CD4-positive, alpha-beta T cell treated with Interferon alpha-2 for 1 hour (primary cell): ENCODE results near the gene ICAM2.
"Not testable (repeated sequence)": the region's sequence is repeated elsewhere in the genome, so short reads cannot be mapped to it uniquely, and the experiment has no call there.

Experiments used
- DNase-seq, 2 donors: peaks; one replicate each; pipeline ENCODE4 v3.0.0-alpha.2; 2020 to 2022

ICAM2 gene

DNA sequence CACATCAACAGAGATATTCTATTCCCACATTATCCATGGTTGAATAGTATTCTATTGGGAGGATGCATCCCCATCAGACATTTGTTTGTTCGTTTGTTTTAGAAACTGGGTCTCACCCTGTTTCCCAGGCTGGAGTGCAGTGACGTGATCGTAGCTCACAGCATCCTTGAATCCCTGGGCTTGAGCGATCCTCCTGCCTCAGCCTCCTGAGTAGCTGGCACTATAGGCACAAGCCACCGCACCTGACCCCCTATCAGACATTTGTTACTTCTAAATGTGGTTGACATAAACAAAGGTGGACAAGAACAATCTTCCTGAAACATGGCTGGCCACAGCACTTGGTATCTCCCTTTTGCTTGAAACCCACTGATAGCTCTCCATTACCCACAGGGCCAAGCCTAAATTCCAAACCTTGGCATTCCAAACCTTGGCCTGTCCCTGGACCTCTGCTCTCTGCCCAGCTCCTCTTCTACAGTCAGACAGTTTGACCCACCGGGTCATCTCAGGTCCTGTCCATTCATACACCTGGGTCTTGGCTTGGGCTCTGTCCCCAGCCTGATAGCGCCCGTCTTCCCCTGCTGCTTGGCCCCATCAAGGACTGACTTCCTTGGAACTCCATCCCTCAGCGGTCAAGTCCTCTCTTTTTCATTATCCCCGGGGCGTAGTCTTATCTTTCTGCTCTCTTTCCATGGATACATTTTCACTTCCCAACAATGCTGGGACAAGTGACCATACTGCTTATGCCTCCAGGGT lies 23.8 kb downstream of the ICAM2 start:
- DNase-seq = no peak

DNA sequence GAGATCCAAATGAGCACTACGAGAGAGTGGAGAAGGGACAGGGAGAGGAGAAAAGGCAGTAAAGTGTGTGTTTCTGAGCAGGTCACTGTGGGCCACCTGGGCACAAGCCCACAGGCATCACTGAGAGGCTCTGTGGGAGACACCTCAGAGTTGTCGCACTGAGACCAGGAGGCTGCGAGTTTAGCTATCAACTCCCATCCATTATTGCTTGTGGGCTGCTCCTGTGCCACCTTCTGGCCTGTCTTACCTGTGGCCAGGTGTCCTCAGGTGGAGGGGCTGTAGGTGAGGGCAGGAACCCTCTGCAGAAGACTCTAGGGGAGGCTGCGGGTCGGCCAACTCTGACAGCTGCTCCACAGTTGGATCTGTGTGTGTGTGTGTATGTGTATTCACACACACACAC lies 24.8 kb downstream of the ICAM2 start:
- DNase-seq = no peak

- peak; percentile 37 to 71 for DNase-seq
These were observed 27.0 kb downstream of the ICAM2 start for GRCh38 chr17:63993368-63993985.

DNA sequence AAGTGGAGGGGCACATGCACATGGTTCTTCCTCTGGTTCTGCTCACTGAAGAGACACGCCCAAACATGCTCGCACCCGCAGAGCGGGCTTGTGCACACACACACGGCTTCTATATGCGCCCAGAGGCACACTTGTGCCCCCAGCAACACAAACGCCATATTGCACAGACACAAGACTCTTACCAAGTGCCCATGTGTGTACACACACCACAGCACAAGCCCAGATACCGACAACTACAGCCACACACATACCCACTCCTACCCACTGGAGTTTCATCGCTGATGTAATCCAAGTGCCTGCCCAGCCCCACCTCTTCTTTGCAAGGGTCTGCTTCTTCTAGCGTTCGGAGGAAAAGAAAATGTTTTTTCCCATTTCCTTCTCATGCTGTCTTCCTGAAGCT lies 28.8 kb downstream of the ICAM2 start:
- no peak for DNase-seq

GRCh38 chr17:63989622-63990345 lies 30.6 kb downstream of the ICAM2 start:
- no peak for DNase-seq

DNA sequence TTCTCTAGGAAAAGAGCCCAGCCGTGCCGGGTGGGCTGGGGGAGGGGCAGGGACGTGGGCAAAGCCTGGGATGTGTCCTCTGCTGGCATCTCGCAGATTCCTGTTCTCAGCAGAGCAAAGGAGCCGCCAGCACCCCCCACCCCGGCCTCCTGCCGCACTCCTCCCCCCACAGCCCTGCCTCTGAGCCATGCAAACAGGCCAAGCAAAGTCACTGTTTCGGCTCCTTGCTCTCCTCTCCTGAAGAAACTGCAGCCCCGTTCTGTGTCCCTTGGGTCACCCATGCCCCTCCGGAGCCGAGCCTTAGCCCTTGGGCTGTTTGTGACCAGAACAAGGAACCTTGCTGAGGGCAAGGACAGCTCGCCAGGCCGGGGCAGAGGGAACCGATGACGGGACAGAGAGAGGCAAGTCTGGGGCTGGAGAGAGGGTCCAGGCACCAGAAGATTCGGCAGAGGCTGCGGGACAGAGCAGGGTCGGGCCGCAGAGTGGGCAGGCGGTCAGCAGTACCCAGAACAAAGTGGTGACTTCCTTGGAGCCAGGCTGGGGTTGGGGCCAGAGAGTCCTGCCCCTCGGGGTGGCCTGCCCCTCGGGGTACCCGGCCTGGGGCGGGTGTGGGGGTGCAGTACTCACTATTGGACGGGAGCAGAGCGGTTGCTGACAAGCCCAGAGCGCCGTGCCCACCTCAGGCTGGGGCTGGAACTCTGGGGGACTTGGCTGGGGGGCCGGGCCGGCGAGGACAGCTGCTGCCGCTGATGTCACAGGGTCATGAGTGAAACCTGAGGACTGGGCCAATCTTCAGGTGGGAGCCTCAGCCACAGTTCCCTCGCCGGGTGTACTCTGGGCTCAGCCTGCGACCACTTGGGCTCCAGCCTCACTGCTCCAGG lies 31.5 kb downstream of the ICAM2 start:
- DNase-seq = no peak

GRCh38 chr17:63988127-63988478 lies 32.3 kb downstream of the ICAM2 start:
- no peak for DNase-seq

DNA sequence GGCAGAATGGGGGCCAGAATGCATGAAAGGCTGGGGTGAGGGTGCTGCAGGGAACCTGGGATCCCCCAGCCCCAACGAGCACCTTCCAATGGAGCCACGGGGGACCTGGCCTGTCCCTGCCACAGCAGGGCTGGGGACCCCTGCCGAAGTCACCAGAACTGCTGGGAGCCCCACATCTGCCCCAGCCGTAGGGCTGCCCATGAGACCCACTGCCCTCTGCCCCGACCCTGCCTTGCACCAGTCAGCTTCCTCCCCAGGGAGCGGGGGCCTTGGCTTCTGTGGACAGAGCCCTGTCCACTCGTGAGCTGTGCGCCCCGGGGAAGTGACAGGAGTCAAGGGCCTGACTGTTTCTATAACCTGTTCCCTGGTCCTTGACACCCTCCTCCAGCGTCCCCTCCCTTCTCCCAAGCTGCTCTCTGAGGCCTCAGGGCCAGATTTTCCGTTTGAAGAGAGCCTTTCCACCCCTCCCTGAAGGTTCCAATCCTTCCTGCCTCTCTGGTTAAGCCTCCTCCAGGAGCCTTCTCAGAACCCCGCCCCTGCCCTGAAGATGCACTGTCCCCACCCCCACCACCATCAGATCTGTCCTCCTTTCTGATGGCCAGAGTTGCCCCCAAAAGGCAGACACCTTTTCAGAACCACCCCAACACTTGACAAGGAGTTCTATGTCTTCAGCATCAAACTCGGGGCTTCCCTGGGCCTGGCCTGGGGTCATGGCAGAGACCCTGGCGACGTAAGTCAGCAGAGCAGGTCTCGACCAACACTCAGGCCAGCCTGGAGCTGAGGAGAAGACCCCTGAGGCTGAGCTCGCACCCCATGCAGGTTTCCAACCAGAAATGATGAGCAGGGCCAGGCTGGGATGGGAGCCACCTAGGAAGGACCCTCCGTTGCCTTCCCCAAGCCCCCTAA lies 33.0 kb downstream of the ICAM2 start:
- no peak for DNase-seq

- DNase-seq = no peak
These were observed 33.6 kb downstream of the ICAM2 start for GRCh38 chr17:63986821-63987220.

- DNase-seq = no peak
These were observed 34.9 kb downstream of the ICAM2 start for GRCh38 chr17:63985387-63986140.

GRCh38 chr17:63984651-63985386 lies 35.6 kb downstream of the ICAM2 start:
- DNase-seq = peak; percentile 67 to 81

GRCh38 chr17:63984236-63984635 lies 36.2 kb downstream of the ICAM2 start:
- DNase-seq = no peak

DNA sequence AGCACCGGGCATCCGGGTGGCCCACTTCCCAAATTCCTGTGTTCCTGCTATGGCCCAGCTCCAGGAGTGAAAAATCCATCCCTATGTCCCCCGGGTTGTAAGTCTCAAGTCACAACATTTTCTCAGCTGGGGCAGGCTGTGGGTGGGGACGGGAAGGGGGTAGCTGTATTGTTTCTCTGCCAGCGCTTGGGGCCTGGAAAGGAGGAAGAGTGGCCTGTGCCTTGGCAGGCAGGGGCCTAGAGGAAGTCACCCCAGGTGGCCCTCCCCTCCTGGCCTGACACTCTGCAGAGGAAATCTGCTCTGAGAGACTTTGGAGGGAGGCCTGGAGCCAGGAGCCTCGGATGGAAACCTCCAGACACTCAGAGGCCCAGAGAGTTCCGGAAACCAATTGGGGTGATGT lies 37.1 kb downstream of the ICAM2 start:
- no peak for DNase-seq

- DNase-seq = not testable (repeated sequence)
These were observed 37.8 kb downstream of the ICAM2 start for GRCh38 chr17:63982641-63983040.

DNA sequence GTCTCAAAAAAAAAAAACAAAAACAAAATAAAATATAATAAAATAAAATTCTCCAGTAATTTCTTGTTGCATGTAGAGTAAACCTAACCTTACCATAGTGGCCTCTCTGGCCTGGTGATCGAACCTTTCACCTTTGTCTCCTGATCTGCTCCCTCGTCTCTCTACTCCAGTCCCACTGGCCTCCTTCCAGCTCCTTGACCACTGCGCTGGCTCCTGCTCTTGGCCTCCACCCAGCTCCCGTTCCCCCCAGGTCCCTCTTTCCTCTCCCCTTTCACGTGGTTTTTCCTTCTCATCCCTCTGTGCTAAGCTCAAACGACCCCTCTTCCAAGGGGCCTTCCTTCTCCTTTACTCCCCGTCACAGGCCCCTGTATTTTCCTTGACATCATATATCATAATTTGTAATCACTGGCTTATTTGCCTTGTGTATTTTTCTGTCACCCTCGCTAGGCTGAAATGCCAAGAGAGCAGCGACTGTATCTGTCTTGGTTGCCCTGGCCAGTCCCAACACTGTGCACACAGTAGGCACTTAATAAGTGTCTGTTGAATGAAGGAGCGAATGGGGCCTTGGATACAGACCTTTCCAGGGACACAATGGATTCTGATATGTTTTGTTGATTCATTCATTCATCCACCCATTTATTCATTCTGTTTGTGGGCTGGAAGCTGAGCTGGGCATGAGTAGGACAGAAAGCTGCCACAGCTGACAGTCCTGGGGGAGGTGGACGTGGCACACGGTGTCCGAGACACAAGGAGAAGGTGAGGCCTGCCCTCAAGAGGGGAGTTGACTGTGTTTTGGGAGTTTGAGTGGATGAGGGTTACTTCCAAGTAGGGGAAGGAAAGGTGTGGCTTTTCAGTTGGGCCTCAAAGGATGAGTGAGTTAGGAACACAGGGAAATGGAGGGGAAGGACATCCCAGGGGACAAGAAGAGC lies 41.9 kb downstream of the ICAM2 start:
- DNase-seq = no peak

GRCh38 chr17:63976702-63977101 lies 43.7 kb downstream of the ICAM2 start:
- DNase-seq = no peak

GRCh38 chr17:63975541-63976092 lies 44.8 kb downstream of the ICAM2 start:
- DNase-seq = no peak

- no peak for DNase-seq
These were observed 45.7 kb downstream of the ICAM2 start for GRCh38 chr17:63974594-63975192.
